Left lobe of liver (tissue), 2 donors: ENCODE results near the gene NSMF. TPM values are rescaled to one million over a fixed set of nuclear protein-coding genes. Genes with fewer than 3 reads are reported as not detected.
"Not testable (repeated sequence)": the region's sequence is repeated elsewhere in the genome, so short reads cannot be mapped to it uniquely, and the experiment has no call there.

Experiments
- ATAC-seq: fragments of 200-7000 bp; cut with Tn5 transposase; one replicate; pipeline ENCODE4 v1.9.1; 2020; ENCODE audit warnings: mild to moderate bottlenecking, moderate library complexity
- DNase-seq: peaks from one replicate; pipeline ENCODE4 v3.0.0-alpha.2; 2020; ENCODE audit warnings: low spot score
- total RNA-seq: library from RNA; stranded (reverse); gene quantifications from one replicate; pipeline ENCODE4 v1.2.1, GENCODE V29; 2021
- donor health status: DM: no; HTN: no; CAD: no; lungs with moderate emphysema.
- donor health status: DM: no; HTN: yes; CAD: no.

The NSMF gene
- total RNA-seq, 1 donor from 2014 or later = 23.0 TPM

GRCh38 chr9:137459601-137460362 is 648 bp upstream of the NSMF start:
- DNase-seq (no peak), ATAC-seq (peak; percentile 3)

- ATAC-seq (no peak), DNase-seq (no peak)
Measured at GRCh38 chr9:137458194-137459151, 661 bp downstream of the NSMF start.

- ATAC-seq (no peak), DNase-seq (no peak)
Measured at GRCh38 chr9:137457406-137458193, 1.5 kb downstream of the NSMF start.

GRCh38 chr9:137456864-137457405 is 2.2 kb downstream of the NSMF start:
- ATAC-seq (no peak), DNase-seq (no peak)

GRCh38 chr9:137456061-137456863 is 2.9 kb downstream of the NSMF start:
- ATAC-seq = no peak
- DNase-seq = no peak

- no peak for DNase-seq
- no peak for ATAC-seq
Measured at GRCh38 chr9:137455359-137455991, 3.7 kb downstream of the NSMF start.

GRCh38 chr9:137454597-137455358 is 4.4 kb downstream of the NSMF start:
- ATAC-seq (peak; percentile 63), DNase-seq (peak; percentile 91)

- ATAC-seq (peak; percentile 62), DNase-seq (peak; percentile 82)
Measured at GRCh38 chr9:137454145-137454596, 5.0 kb downstream of the NSMF start.

GRCh38 chr9:137453643-137454081 is 5.5 kb downstream of the NSMF start:
- ATAC-seq (peak; percentile 62), DNase-seq (peak; percentile 83)

- DNase-seq (no peak), ATAC-seq (no peak)
Measured at GRCh38 chr9:137452761-137453642, 6.1 kb downstream of the NSMF start.

- no peak for ATAC-seq
- DNase-seq = no peak
Measured at GRCh38 chr9:137452006-137452760, 7.0 kb downstream of the NSMF start.

- not testable (repeated sequence) for ATAC-seq, DNase-seq
Measured at GRCh38 chr9:137451264-137452005, 7.7 kb downstream of the NSMF start.

GRCh38 chr9:137450539-137451222 is 8.5 kb downstream of the NSMF start:
- ATAC-seq, DNase-seq: not testable (repeated sequence)

GRCh38 chr9:137449931-137450538 is 9.1 kb downstream of the NSMF start:
- no peak for DNase-seq
- ATAC-seq = no peak
